ENCODE results near the gene EHMT1. TPM values are rescaled to one million over a fixed set of nuclear protein-coding genes. Genes with fewer than 3 reads are reported as not detected.

The EHMT1 gene
- total RNA-seq, 1 experiment from 2014 or later: 63.9 TPM

DNA sequence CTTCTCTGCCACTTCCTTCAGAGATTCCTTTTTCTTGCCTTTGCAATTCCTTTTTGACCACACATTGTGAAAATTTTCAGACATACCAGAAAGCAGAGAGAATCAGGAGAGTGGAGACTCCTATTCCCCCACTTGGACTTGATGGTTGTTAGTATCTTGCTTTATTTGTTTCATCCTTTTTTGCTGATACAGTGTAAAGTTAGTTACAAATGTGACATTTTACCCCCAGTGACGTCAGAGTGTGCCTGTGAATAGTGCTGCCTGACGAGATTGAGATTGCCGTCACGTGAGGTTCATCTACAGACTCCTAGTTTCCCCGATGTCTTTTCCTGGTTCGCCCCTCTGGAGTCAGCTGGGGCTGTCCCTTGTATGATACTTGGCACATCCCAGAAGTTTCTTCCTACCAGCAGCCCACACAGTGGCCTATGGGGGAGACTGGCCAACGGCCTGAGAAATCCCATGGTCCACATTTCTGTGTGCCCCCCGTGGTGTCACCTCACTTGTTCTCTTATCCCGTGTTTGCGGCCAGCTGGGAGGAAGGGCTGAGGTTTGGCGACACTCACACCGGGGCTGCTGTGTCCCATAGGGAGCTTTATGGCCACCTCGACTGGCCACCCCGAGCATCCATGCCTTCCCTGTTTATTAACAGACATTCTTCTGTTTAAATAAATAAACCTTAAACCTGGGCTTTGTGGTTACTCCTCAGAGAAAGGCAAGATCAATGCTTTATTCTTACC lies 210.6 kb downstream of the EHMT1 start:
- intact Hi-C loops (cut with micrococcal nuclease; ENCODE audit: unreplicated experiment): no loop called here
- no peaks in the 10 kb centered on the region for H3K9me3 ChIP-seq (ENCODE audit: control insufficient read depth, insufficient read depth, low read depth, low read length)
- no TSS peak for BruUV-seq (replicated peaks)
- CTCF ChIA-PET: no interaction called here
- no peak for TF ChIP-seq POLR2AphosphoS5 (IDR thresholded peaks at IDR 0.05; ENCODE audit: low read depth, low read length)
- TF ChIP-seq TCF7L2 (IDR thresholded peaks at IDR 0.05; ENCODE audit: low read depth, low read length): no peak
- TF ChIP-seq, protein P1, sequence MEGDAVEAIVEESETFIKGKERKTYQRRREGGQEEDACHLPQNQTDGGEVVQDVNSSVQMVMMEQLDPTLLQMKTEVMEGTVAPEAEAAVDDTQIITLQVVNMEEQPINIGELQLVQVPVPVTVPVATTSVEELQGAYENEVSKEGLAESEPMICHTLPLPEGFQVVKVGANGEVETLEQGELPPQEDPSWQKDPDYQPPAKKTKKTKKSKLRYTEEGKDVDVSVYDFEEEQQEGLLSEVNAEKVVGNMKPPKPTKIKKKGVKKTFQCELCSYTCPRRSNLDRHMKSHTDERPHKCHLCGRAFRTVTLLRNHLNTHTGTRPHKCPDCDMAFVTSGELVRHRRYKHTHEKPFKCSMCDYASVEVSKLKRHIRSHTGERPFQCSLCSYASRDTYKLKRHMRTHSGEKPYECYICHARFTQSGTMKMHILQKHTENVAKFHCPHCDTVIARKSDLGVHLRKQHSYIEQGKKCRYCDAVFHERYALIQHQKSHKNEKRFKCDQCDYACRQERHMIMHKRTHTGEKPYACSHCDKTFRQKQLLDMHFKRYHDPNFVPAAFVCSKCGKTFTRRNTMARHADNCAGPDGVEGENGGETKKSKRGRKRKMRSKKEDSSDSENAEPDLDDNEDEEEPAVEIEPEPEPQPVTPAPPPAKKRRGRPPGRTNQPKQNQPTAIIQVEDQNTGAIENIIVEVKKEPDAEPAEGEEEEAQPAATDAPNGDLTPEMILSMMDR (IDR thresholded peaks at IDR 0.05): no peak
- ATAC-seq (no peak), DNase-seq (ENCODE audit: low read depth, low spot score) (no peak)
- H3K27ac ChIP-seq (ENCODE audit: low read length): no peak overlapping the region
- H3K36me3 ChIP-seq (ENCODE audit: control insufficient read depth, insufficient read depth, low read length): no peaks in the 10 kb centered on the region
- no peaks in the 10 kb centered on the region for H3K27me3 ChIP-seq (ENCODE audit: control insufficient read depth, insufficient read depth, low read length)
- POLR2A ChIA-PET: no interaction called here
- in situ Hi-C loops (cut with HindIII; ENCODE audit: low pct_unique_long_range_greater_than_20kb, low sequenced_read_pairs): no loop called here
- H3K4me3 ChIP-seq (ENCODE audit: low read depth in 2 of 2, low read length in 2 of 2): no peak overlapping the region
- H3K4me1 ChIP-seq (ENCODE audit: control insufficient read depth, insufficient read depth, low read length): no peaks in the 10 kb centered on the region

- TF ChIP-seq SIN3A (IDR thresholded peaks at IDR 0.05; ENCODE audit: borderline replicate concordance, insufficient read depth, low read depth, low read length) (no peak), POLR2AphosphoS5 (IDR thresholded peaks at IDR 0.05; ENCODE audit: low read depth, low read length) (no peak), TCF7L2 (IDR thresholded peaks at IDR 0.05; ENCODE audit: low read depth, low read length) (no peak)
- TF ChIP-seq, protein P2, sequence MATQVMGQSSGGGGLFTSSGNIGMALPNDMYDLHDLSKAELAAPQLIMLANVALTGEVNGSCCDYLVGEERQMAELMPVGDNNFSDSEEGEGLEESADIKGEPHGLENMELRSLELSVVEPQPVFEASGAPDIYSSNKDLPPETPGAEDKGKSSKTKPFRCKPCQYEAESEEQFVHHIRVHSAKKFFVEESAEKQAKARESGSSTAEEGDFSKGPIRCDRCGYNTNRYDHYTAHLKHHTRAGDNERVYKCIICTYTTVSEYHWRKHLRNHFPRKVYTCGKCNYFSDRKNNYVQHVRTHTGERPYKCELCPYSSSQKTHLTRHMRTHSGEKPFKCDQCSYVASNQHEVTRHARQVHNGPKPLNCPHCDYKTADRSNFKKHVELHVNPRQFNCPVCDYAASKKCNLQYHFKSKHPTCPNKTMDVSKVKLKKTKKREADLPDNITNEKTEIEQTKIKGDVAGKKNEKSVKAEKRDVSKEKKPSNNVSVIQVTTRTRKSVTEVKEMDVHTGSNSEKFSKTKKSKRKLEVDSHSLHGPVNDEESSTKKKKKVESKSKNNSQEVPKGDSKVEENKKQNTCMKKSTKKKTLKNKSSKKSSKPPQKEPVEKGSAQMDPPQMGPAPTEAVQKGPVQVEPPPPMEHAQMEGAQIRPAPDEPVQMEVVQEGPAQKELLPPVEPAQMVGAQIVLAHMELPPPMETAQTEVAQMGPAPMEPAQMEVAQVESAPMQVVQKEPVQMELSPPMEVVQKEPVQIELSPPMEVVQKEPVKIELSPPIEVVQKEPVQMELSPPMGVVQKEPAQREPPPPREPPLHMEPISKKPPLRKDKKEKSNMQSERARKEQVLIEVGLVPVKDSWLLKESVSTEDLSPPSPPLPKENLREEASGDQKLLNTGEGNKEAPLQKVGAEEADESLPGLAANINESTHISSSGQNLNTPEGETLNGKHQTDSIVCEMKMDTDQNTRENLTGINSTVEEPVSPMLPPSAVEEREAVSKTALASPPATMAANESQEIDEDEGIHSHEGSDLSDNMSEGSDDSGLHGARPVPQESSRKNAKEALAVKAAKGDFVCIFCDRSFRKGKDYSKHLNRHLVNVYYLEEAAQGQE (IDR thresholded peaks at IDR 0.05; ENCODE audit: insufficient read depth in 1 of 2, low read depth in 2 of 2, low read length in 1 of 2): no peak
- TF ChIP-seq, protein P1 (IDR thresholded peaks at IDR 0.05): no peak
- no peak overlapping the region for H3K27ac ChIP-seq (ENCODE audit: low read length)
- DNase-seq (ENCODE audit: low read depth, low spot score) (no peak), ATAC-seq (no peak)
- H3K4me1 ChIP-seq (ENCODE audit: control insufficient read depth, insufficient read depth, low read length): no peaks in the 10 kb centered on the region
- ChIA-PET CTCF (no interaction called here), POLR2A (no interaction called here)
- in situ Hi-C loops (cut with HindIII; ENCODE audit: low pct_unique_long_range_greater_than_20kb, low sequenced_read_pairs): no loop called here
- H3K27me3 ChIP-seq (ENCODE audit: control insufficient read depth, insufficient read depth, low read length): no peaks in the 10 kb centered on the region
- intact Hi-C loops (cut with micrococcal nuclease; ENCODE audit: unreplicated experiment): no loop called here
- H3K36me3 ChIP-seq (ENCODE audit: control insufficient read depth, insufficient read depth, low read length): no peaks in the 10 kb centered on the region
- no peaks in the 10 kb centered on the region for H3K9me3 ChIP-seq (ENCODE audit: control insufficient read depth, insufficient read depth, low read depth, low read length)
- BruUV-seq (replicated peaks): no TSS peak
- H3K4me3 ChIP-seq (ENCODE audit: low read depth in 2 of 2, low read length in 2 of 2): no peak overlapping the region
Observed at GRCh38 chr9:137832191-137832700, 213.4 kb downstream of the EHMT1 start.

All from Panc1 (cell line).